ENCODE data around the gene PIP5K1A. TPM values are rescaled to one million over a fixed set of nuclear protein-coding genes. Genes with fewer than 3 reads are reported as not detected.
"Not testable (repeated sequence)": the region's sequence is repeated elsewhere in the genome, so short reads cannot be mapped to it uniquely, and the experiment has no call there.

Gene PIP5K1A
- total RNA-seq, 1 donor from 2014 or later = 95.5 TPM

DNA sequence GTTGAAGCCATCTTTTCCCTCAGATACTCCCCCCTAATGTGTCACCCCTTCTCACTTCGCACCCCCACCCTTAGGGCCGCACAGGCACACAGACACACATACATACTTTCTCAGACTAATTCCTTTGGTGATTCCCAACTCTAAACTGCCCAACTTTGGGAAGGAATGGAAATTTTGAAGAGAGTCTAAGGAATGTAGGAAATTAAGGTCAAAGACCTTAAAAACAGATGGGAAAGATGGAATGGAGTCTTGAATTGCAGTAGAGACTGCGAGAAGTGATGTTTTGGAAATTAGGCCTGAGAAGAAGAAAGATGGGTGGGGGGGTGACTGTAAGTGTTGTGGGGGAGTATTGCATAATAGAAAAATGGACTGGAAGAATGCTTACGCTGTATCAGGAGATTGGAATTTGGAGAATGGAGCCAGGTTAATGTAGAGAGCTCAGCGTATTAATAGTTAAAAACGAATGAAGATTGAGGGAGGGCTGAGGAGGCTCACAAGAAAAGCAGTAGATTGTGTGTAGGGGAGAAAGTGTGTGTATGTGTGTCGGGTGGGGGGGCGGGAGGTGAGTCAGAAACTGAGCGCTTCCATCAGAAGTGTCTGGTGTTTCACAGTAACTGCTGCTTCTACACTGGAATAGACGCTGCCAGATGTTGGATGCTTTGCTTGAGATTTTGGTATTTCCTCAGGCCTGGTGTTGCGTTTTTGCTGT, 1.7 kb downstream of the PIP5K1A start:
- Mint-ChIP-seq H3K36me3 (ENCODE audit: insufficient read depth) (peaks cover 2% of the 10 kb centered on the region), H3K9me3 (ENCODE audit: low read depth) (no peaks in the 10 kb centered on the region), H3K27me3 (no peaks in the 10 kb centered on the region), H3K27ac (peak overlapping the region; percentile 100), H3K4me1 (ENCODE audit: low read depth) (peaks cover 33% of the 10 kb centered on the region), H3K4me3 (ENCODE audit: low read depth) (peak overlapping the region; percentile 97)
- TF ChIP-seq, protein P1, sequence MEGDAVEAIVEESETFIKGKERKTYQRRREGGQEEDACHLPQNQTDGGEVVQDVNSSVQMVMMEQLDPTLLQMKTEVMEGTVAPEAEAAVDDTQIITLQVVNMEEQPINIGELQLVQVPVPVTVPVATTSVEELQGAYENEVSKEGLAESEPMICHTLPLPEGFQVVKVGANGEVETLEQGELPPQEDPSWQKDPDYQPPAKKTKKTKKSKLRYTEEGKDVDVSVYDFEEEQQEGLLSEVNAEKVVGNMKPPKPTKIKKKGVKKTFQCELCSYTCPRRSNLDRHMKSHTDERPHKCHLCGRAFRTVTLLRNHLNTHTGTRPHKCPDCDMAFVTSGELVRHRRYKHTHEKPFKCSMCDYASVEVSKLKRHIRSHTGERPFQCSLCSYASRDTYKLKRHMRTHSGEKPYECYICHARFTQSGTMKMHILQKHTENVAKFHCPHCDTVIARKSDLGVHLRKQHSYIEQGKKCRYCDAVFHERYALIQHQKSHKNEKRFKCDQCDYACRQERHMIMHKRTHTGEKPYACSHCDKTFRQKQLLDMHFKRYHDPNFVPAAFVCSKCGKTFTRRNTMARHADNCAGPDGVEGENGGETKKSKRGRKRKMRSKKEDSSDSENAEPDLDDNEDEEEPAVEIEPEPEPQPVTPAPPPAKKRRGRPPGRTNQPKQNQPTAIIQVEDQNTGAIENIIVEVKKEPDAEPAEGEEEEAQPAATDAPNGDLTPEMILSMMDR (IDR thresholded peaks at IDR 0.05; ENCODE audit: unreplicated experiment) = no peak
- no peak for DNase-seq (ENCODE audit: low spot score, unreplicated experiment)

DNA sequence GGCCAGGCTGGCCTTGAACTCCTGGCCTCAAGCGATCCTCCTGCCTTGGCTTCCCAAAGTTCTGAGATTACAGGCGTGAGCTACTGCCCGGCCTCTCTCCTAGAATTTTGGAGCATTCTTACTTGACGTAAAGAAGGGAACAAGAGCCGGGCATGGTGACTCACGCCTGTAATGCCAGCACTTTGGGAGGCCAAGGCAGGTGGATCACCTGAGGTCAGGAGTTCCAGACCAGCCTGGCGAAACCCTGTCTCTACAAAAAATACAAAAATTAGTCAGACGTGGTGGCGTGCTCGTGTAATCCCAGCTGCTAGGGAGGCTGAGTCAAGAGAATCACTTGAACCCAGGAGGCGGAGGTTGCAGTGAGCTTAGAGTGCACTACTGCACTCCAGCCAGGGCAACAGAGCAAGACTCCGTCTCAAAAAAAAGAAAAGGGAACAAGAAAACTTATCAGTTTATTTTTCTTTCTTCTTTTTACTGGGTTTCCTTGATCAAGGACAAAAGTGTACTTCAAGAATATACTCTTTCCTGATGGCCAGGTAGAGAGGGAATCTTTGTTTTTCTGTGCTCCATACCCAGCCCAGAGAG, 7.1 kb downstream of the PIP5K1A start:
- H3K27ac Mint-ChIP-seq; H3K9me3 Mint-ChIP-seq (ENCODE audit: low read depth); H3K4me3 Mint-ChIP-seq (ENCODE audit: low read depth); DNase-seq (ENCODE audit: low spot score, unreplicated experiment); H3K27me3 Mint-ChIP-seq; H3K4me1 Mint-ChIP-seq (ENCODE audit: low read depth): not testable (repeated sequence)
- H3K36me3 Mint-ChIP-seq (ENCODE audit: insufficient read depth) = peaks cover 16% of the 10 kb centered on the region

DNA sequence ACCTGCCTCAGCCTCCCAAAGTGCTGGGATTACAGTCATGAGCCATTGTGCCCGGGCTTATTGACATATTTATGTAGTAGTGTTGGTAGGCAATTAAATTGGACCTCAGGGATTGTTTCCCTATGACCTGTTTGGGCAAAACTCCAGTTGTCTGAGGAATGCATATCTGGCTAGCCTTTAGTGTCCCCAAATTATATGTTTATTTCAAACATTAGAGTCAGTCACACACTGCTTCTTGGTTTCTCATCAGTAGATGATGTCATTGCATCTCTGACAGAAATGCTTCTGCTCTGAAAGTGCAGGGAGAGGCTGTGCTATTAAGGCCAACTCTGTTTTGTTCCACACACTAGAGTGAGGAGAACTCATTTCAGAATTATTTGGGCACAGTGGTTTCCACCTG, 12.5 kb downstream of the PIP5K1A start:
- TF ChIP-seq, protein P1 (IDR thresholded peaks at IDR 0.05; ENCODE audit: unreplicated experiment) = no peak
- DNase-seq (ENCODE audit: low spot score, unreplicated experiment) = no peak
- no peaks in the 10 kb centered on the region for H3K9me3 Mint-ChIP-seq (ENCODE audit: low read depth)
- H3K36me3 Mint-ChIP-seq (ENCODE audit: insufficient read depth) = peaks cover 21% of the 10 kb centered on the region
- peak overlapping the region; percentile 24 for H3K27ac Mint-ChIP-seq
- no peaks in the 10 kb centered on the region for H3K27me3 Mint-ChIP-seq
- H3K4me1 Mint-ChIP-seq (ENCODE audit: low read depth) = peaks cover 7% of the 10 kb centered on the region
- H3K4me3 Mint-ChIP-seq (ENCODE audit: low read depth) = no peak overlapping the region

DNA sequence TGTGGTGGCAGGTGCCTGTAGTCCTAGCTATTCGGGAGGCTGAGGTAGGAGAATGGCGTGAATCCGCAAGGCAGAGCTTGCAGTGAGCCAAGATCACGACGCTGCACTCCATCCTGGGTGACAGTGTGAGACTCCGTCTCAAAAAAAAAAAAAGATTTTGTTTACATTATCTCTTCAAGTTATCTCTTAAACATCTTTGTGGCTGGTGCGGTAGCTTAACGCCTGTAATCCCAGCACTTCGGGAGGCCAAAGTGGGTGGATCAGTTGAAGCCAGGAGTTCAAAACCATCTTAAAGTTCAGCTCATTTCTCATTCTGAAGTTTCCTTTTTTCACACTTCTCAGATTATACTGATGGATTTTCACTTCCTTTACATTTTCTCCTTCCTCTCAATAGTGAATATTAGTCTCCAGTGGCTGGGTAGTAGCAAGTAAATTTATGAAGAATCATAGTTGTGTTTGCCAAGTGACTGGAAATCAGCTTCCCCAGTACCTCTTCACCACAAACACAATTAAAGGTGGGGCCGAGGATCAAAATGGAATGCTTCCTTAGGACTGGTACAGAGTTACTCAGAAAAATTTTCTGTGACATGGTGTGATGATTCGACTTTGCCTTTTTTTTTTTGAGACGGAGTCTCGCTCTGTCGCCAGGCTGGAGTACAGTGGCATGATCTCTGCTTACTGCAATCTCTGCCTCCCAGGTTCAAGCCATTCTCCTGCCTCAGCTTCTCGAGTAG, 13.8 kb downstream of the PIP5K1A start:
- H3K27me3 Mint-ChIP-seq = no peaks in the 10 kb centered on the region
- H3K4me1 Mint-ChIP-seq (ENCODE audit: low read depth) = peaks cover 10% of the 10 kb centered on the region
- H3K4me3 Mint-ChIP-seq (ENCODE audit: low read depth) = no peak overlapping the region
- no peaks in the 10 kb centered on the region for H3K9me3 Mint-ChIP-seq (ENCODE audit: low read depth)
- peak overlapping the region; percentile 94 for H3K27ac Mint-ChIP-seq
- DNase-seq (ENCODE audit: low spot score, unreplicated experiment) = no peak
- peaks cover 18% of the 10 kb centered on the region for H3K36me3 Mint-ChIP-seq (ENCODE audit: insufficient read depth)
- TF ChIP-seq, protein P1 (IDR thresholded peaks at IDR 0.05; ENCODE audit: unreplicated experiment) = no peak

DNA sequence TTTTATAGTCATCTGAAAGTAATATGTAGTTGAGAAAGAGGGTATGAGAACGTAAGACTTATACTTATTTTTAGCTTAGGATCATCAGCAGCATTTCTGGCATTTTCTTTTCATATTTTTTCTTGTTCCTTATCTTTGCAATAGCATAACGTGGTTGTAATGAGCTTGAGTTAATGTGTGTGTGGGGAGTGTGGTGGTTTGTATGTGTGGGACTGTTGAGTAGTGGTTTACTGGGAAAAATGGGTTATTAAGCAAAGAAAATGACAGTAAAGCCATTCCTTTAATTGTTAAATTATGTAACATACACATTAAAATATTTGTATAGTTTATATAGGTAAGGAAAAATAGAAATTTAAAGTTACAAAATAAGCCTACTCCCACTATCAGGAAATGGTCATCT, 15.2 kb downstream of the PIP5K1A start:
- peaks cover 10% of the 10 kb centered on the region for H3K4me1 Mint-ChIP-seq (ENCODE audit: low read depth)
- peaks cover 15% of the 10 kb centered on the region for H3K36me3 Mint-ChIP-seq (ENCODE audit: insufficient read depth)
- no peaks in the 10 kb centered on the region for H3K9me3 Mint-ChIP-seq (ENCODE audit: low read depth)
- H3K27me3 Mint-ChIP-seq = no peaks in the 10 kb centered on the region
- TF ChIP-seq, protein P1 (IDR thresholded peaks at IDR 0.05; ENCODE audit: unreplicated experiment) = no peak
- no peak for DNase-seq (ENCODE audit: low spot score, unreplicated experiment)
- H3K4me3 Mint-ChIP-seq (ENCODE audit: low read depth) = no peak overlapping the region
- H3K27ac Mint-ChIP-seq = peak overlapping the region; percentile 78
